Glutamatergic neuron (in vitro differentiated cells): ENCODE results near the gene FGD5. TPM values are rescaled to one million over a fixed set of nuclear protein-coding genes. Genes with fewer than 3 reads are reported as not detected.

Experiments
- DNase-seq: peaks from one replicate; pipeline ENCODE4 v3.0.0; 2022
- H3K27ac Mint-ChIP-seq: one replicate; pipeline ENCODE4 v1.8.0; 2020; ENCODE audit warnings: mild to moderate bottlenecking, mixed read lengths, inconsistent platforms; ENCODE audit not compliant: unreplicated experiment
- H3K27me3 Mint-ChIP-seq: one replicate; pipeline ENCODE4 v1.8.0; 2020; ENCODE audit warnings: mild to moderate bottlenecking, moderate library complexity, mixed read lengths, inconsistent platforms; ENCODE audit not compliant: unreplicated experiment
- H3K36me3 Mint-ChIP-seq: one replicate; pipeline ENCODE4 v1.8.0; 2020; ENCODE audit warnings: mild to moderate bottlenecking, mixed read lengths, inconsistent platforms; ENCODE audit not compliant: unreplicated experiment
- H3K4me1 Mint-ChIP-seq: one replicate; pipeline ENCODE4 v1.8.0; 2020; ENCODE audit warnings: mild to moderate bottlenecking, low read depth, mixed read lengths, inconsistent platforms; ENCODE audit not compliant: unreplicated experiment
- H3K4me3 Mint-ChIP-seq: one replicate; pipeline ENCODE4 v1.8.0; 2020; ENCODE audit warnings: mild to moderate bottlenecking, mixed read lengths, inconsistent platforms; ENCODE audit not compliant: unreplicated experiment
- H3K9me3 Mint-ChIP-seq: one replicate; pipeline ENCODE4 v1.8.0; 2020; ENCODE audit warnings: mild to moderate bottlenecking, moderate library complexity, mixed read lengths, inconsistent platforms; ENCODE audit not compliant: unreplicated experiment
- CTCF ChIP-seq: fragments of 200-600 bp; sonication (generic); IDR thresholded peaks from one replicate; pipeline ENCODE4 v1.5.0; 2021; ENCODE audit not compliant: partially characterized antibody, unreplicated experiment
- total RNA-seq: library from RNA; stranded (reverse); fragmentation: NEBNext Ultra II Directional; extraction: Animal tissue kit (Norgen Biotek cat#: 25700); gene quantifications from one replicate; pipeline ENCODE4 v1.2.1, GENCODE V29; 2021; ENCODE audit not compliant: unreplicated experiment

The FGD5 gene
- total RNA-seq, 1 donor from 2014 or later: 3.1 TPM

- H3K27me3 Mint-ChIP-seq: no peaks in the 10 kb centered on the region
- no peak overlapping the region for H3K4me3 Mint-ChIP-seq
Observed at GRCh38 chr3:14862661-14863230, 44.0 kb downstream of the FGD5 start.

GRCh38 chr3:14863333-14864100, 44.8 kb downstream of the FGD5 start:
- Mint-ChIP-seq H3K9me3 (peaks cover 5% of the 10 kb centered on the region), H3K4me1 (peaks cover 3% of the 10 kb centered on the region), H3K27me3 (no peaks in the 10 kb centered on the region), H3K36me3 (no peaks in the 10 kb centered on the region), H3K4me3 (no peak overlapping the region), H3K27ac (no peak overlapping the region)
- TF ChIP-seq CTCF: no peak
- DNase-seq: no peak

More at GRCh38 chr3:14862661-14863230, 44.0 kb downstream of the FGD5 start:
- peaks cover 3% of the 10 kb centered on the region for H3K4me1 Mint-ChIP-seq
- DNase-seq: no peak
- TF ChIP-seq CTCF: no peak
- peaks cover 5% of the 10 kb centered on the region for H3K9me3 Mint-ChIP-seq
- H3K27ac Mint-ChIP-seq: no peak overlapping the region
- H3K36me3 Mint-ChIP-seq: no peaks in the 10 kb centered on the region

GRCh38 chr3:14864131-14864530, 45.4 kb downstream of the FGD5 start:
- no peaks in the 10 kb centered on the region for H3K36me3 Mint-ChIP-seq
- peaks cover 5% of the 10 kb centered on the region for H3K9me3 Mint-ChIP-seq
- DNase-seq: no peak
- no peak overlapping the region for H3K4me3 Mint-ChIP-seq
- peaks cover 3% of the 10 kb centered on the region for H3K4me1 Mint-ChIP-seq
- no peak overlapping the region for H3K27ac Mint-ChIP-seq
- peaks cover 2% of the 10 kb centered on the region for H3K27me3 Mint-ChIP-seq
- TF ChIP-seq CTCF: no peak

DNA sequence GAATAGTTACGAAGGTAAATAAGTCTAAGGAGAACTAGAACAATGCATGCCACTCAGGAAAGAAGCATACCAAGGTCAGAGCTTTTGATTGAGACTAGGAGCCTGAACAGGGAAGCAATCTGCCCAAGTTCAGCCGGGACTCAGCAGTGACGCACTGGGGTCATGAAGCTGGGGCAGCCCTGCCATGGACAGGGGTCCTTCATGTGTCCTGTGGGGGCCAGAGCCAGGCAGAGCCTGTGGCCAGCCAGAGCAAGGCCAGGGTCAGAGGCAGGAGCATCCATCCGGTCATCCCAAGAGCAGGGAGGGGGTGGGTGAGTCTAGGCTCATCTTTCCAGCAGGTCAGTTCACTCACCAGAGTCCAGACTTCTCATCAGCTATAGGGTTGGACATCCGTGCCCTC, 47.9 kb downstream of the FGD5 start:
- Mint-ChIP-seq H3K4me1 (peaks cover 4% of the 10 kb centered on the region), H3K9me3 (peaks cover 4% of the 10 kb centered on the region), H3K4me3 (no peak overlapping the region), H3K36me3 (no peaks in the 10 kb centered on the region), H3K27me3 (peaks cover 2% of the 10 kb centered on the region), H3K27ac (no peak overlapping the region)
- TF ChIP-seq CTCF: no peak
- no peak for DNase-seq

DNA sequence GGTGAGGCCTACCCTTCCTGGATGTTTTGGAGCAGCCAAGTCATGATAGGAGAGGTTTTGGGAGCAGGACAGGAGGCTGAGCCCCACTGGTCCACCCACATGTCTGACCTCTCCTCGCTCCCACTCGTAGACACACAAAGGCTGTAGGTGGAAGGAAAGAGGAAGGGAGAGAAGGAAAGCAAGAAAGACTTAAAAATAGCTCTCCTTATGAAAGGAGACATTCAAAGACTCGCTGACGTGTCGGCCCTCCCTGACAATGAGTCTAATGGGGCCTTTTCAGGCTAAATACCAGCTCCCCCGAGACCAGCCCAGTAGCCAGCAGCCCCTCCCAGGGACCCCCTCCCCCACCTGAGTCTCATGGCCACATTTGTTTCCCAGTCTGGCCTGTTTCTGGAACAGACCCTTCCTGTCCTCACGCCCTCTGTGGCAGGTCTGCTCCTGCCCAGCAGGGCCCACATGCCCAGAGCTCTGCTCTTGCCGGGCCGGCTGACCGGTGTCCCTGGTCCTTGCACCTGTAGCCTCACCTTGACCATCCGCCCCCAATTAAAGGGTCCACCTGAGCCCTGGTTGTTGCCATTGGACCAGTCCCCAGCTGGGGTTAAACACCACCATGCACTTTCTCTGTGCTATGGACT, 49.3 kb downstream of the FGD5 start:
- peaks cover 2% of the 10 kb centered on the region for H3K4me1 Mint-ChIP-seq
- no peak overlapping the region for H3K4me3 Mint-ChIP-seq
- DNase-seq: no peak
- H3K27ac Mint-ChIP-seq: no peak overlapping the region
- H3K9me3 Mint-ChIP-seq: no peaks in the 10 kb centered on the region
- no peaks in the 10 kb centered on the region for H3K36me3 Mint-ChIP-seq
- TF ChIP-seq CTCF: no peak
- H3K27me3 Mint-ChIP-seq: peaks cover 2% of the 10 kb centered on the region
